ENCODE results near the gene DNAJC12. TPM values are rescaled to one million over a fixed set of nuclear protein-coding genes. Genes with fewer than 3 reads are reported as not detected.

DNAJC12 gene
- total and polyA plus RNA-seq, 2 of the 8 experiments (the other 6 are each of a cell fraction or from before 2014, with no cell fraction given): 0.86 to 4.2 TPM

- WGBS, 2 experiments (ENCODE audit: extremely low coverage in 1 of 2, insufficient coverage in 1 of 2, insufficient read length in 1 of 2, insufficient replicate concordance in 2 of 2, low coverage in 1 of 2, low lambda C conversion rate in 2 of 2, missing lambda C conversion rate in 1 of 2): 86% methylated on average over 1 of the region's 1 CpG; no CpG with 5 or more reads in 1 of the 2 experiments
- Histone ChIP-seq H3K23me2 (ENCODE audit: low read depth, low read length) (no peaks in the 10 kb centered on the region; the same call in 1 of the 2 replicates), H3K4me2 (ENCODE audit: insufficient read depth in 1 of 2, low read depth in 2 of 2, low read length in 2 of 2) (no peak overlapping the region; a peak in 1 of 4 replicates), H3K4me1 (replicated peaks in 1 of 4; ENCODE audit: control insufficient read depth in 3 of 4, insufficient read depth in 4 of 4, low read length in 3 of 4) (peaks cover 0 to 6% (median 5%) of the 10 kb centered on the region in 4 experiments; a peak in 4 of 7 replicates), H3K14ac (ENCODE audit: insufficient read length) (no peak overlapping the region), H2AK5ac (ENCODE audit: low read depth, low read length) (no peak overlapping the region), H3K4me3 (ENCODE audit: extremely low read depth in 1 of 4, insufficient read depth in 2 of 4, low read depth in 3 of 4, low read length in 4 of 4) (no peak overlapping the region), H2BK20ac (ENCODE audit: low read length) (no peak overlapping the region), H3K9ac (replicated peaks in 1 of 4; ENCODE audit: extremely low read depth in 1 of 4, low read depth in 3 of 4, low read length in 3 of 4) (no peak overlapping the region), H2BK15ac (ENCODE audit: low read length) (no peak overlapping the region), H3K4ac (replicated peaks; ENCODE audit: insufficient read length, low read depth, low read length) (no peak overlapping the region), H2BK12ac (ENCODE audit: low read depth, low read length) (0 out of 2 replicates have a peak overlapping the region, but pooled peaks have one; percentile 62), H3K27ac (ENCODE audit: low read depth, low read length) (peak overlapping the region; percentile 9; the same call in 1 of the 2 replicates), H3K27me3 (replicated peaks in 1 of 4; ENCODE audit: control insufficient read depth in 3 of 4, extremely low read depth in 1 of 4, insufficient read depth in 3 of 4, low read length in 3 of 4) (no peaks in the 10 kb centered on the region), H4K20me1 (replicated peaks in 1 of 2; ENCODE audit: control insufficient read depth in 1 of 2, insufficient read depth in 2 of 2, low read length in 2 of 2) (no peaks in the 10 kb centered on the region), H3K79me1 (ENCODE audit: low read depth, low read length) (no peaks in the 10 kb centered on the region), H4K91ac (replicated peaks; ENCODE audit: insufficient read length, low read length) (no peak overlapping the region), H2BK5ac (ENCODE audit: low read depth, low read length) (no peak overlapping the region), H3K18ac (ENCODE audit: extremely low read depth, low read length) (no peak overlapping the region; the same call in 1 of the 2 replicates), H3K79me2 (ENCODE audit: control insufficient read depth in 1 of 2, insufficient read depth in 2 of 2, low read length in 2 of 2) (no peaks in the 10 kb centered on the region), H3K9me3 (ENCODE audit: insufficient read depth in 2 of 2, low read depth in 1 of 2, low read length in 1 of 2) (0 out of 4 replicates have a peak, but pooled peaks cover 0 to 5% of the 10 kb centered on the region in 2 experiments), H4K8ac (ENCODE audit: extremely low read depth, insufficient read depth, low read length) (no peak overlapping the region), H3K56ac (replicated peaks; ENCODE audit: insufficient read length, low read depth, low read length) (no peak overlapping the region), H2BK120ac (replicated peaks; ENCODE audit: low read depth, low read length) (no peak overlapping the region), H3K36me3 (ENCODE audit: control insufficient read depth in 2 of 4, insufficient read depth in 4 of 4, low read length in 3 of 4) (no peaks in the 10 kb centered on the region), H3K23ac (ENCODE audit: insufficient read length) (no peak overlapping the region), H4K5ac (ENCODE audit: insufficient read length, low read depth, low read length) (no peak overlapping the region), H2AFZ (ENCODE audit: low read length) (no peak overlapping the region; the same call in 1 of the 2 replicates)
- CTCF ChIA-PET (ENCODE audit: partially characterized antibody): interaction anchor here (0.8 to 0.9 kb wide), 2 partner anchors 29 to 48 kb away, joined by 3 to 4 read pairs; no protein-coding TSS in a partner anchor
- POLR2A ChIA-PET (ENCODE audit: partially characterized antibody): interaction anchor here (1.1 kb wide), 1 partner anchor 523 kb away, joined by 3 read pairs; the partner anchor contains the start of gene HNRNPH3
- no peak for FAIRE-seq
- DNase-seq (ENCODE audit: low read depth in 1 of 2, low spot score in 2 of 2): no peak
- no peak for TF ChIP-seq SIN3A (conservative IDR thresholded peaks at IDR 0.05 in 1 of 2, IDR thresholded peaks at IDR 0.05 in 1 of 2; ENCODE audit: low read depth in 1 of 2, low read length in 2 of 2)
- TF ChIP-seq SP2 (IDR thresholded peaks at IDR 0.05; ENCODE audit: low read length): no peak
- no peak for TF ChIP-seq GABPA (IDR thresholded peaks at IDR 0.05; ENCODE audit: borderline replicate concordance, insufficient read depth, low read length)
- TF ChIP-seq ATF3 (IDR thresholded peaks at IDR 0.05; ENCODE audit: insufficient read depth, low read depth, low read length): no peak
- no peak for TF ChIP-seq USF2 (IDR thresholded peaks at IDR 0.05; ENCODE audit: low read length)
- no peak for TF ChIP-seq YY1 (IDR thresholded peaks at IDR 0.05; ENCODE audit: low read depth, low read length)
- TF ChIP-seq ZNF274 (IDR thresholded peaks at IDR 0.05; ENCODE audit: borderline replicate concordance, extremely low read depth, low read length): no peak
- no peak for TF ChIP-seq CBX5 (IDR thresholded peaks at IDR 0.05; ENCODE audit: low read depth, low read length)
- no peak for TF ChIP-seq TAF7 (optimal IDR thresholded peaks at IDR 0.05; ENCODE audit: borderline replicate concordance, low read depth, low read length)
- no peak for TF ChIP-seq JUN (IDR thresholded peaks at IDR 0.05; ENCODE audit: low read depth, low read length)
- TF ChIP-seq FOSL1 (IDR thresholded peaks at IDR 0.05; ENCODE audit: insufficient read depth, low read depth, low read length): no peak
- TF ChIP-seq TBP (IDR thresholded peaks at IDR 0.05; ENCODE audit: low read depth, low read length): no peak
Measured at GRCh38 chr10:67808704-67809103, 29.3 kb downstream of the DNAJC12 start.
